Suprapubic skin (tissue), 4 donors: ENCODE measurements around the gene LRBA.

Source experiments
- EP300 ChIP-seq: sonication (generic); formaldehyde crosslinking; IDR thresholded peaks from one replicate; pipeline ENCODE4 v1.6.1; 2017; ENCODE audit warnings: antibody characterized with exemption
- POLR2AphosphoS5 ChIP-seq, 3 donors: sonication (generic); formaldehyde crosslinking; IDR thresholded peaks; one replicate each; pipeline ENCODE4 v1.6.1; 2017; ENCODE audit warnings: antibody characterized with exemption in 3 of 3
- TF ChIP-seq, protein P1 (sequence below), 2 donors: fragments of 200-600 bp in 1 of 2; fragments of 450-650 bp in 1 of 2; sonication (generic) in 1 of 2; IDR thresholded peaks; one replicate each; pipeline ENCODE4 v1.5.1; 2016 to 2019; ENCODE audit warnings: antibody characterized with exemption in 2 of 2, mild to moderate bottlenecking in 1 of 2, moderate library complexity in 1 of 2

- TF ChIP-seq, protein P1, sequence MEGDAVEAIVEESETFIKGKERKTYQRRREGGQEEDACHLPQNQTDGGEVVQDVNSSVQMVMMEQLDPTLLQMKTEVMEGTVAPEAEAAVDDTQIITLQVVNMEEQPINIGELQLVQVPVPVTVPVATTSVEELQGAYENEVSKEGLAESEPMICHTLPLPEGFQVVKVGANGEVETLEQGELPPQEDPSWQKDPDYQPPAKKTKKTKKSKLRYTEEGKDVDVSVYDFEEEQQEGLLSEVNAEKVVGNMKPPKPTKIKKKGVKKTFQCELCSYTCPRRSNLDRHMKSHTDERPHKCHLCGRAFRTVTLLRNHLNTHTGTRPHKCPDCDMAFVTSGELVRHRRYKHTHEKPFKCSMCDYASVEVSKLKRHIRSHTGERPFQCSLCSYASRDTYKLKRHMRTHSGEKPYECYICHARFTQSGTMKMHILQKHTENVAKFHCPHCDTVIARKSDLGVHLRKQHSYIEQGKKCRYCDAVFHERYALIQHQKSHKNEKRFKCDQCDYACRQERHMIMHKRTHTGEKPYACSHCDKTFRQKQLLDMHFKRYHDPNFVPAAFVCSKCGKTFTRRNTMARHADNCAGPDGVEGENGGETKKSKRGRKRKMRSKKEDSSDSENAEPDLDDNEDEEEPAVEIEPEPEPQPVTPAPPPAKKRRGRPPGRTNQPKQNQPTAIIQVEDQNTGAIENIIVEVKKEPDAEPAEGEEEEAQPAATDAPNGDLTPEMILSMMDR (IDR thresholded peaks at IDR 0.05), result no peak
- no peak for TF ChIP-seq EP300
- TF ChIP-seq POLR2AphosphoS5 (IDR thresholded peaks at IDR 0.05), result no peak
Observed at GRCh38 chr4:150650751-150651150, 364.3 kb downstream of the LRBA start.
